Heart right ventricle (tissue), 16 donors: ENCODE results near the gene ARHGAP42. TPM values are rescaled to one million over a fixed set of nuclear protein-coding genes. Genes with fewer than 3 reads are reported as not detected.
A peak's percentile ranks its signal among the peaks of the same experiment; 100 is the strongest.

ENCODE experiments used
- ATAC-seq, 8 donors: fragments of 200-7000 bp; cut with Tn5 transposase; one replicate each; pipeline ENCODE4 v1.9.1; 2020; ENCODE audit warnings: mild to moderate bottlenecking in 8 of 8, moderate library complexity in 8 of 8, moderate number of reproducible peaks in 1 of 8
- DNase-seq, 2 donors: peaks; one replicate each; pipeline ENCODE4 v3.0.0-alpha.2; 2020
- H3K27ac ChIP-seq, 10 donors: fragments of 200-600 bp; sonication (generic) in 2 of 10; one replicate each; pipeline versions ENCODE4 v1.5.0 to v1.8.0; 2020 to 2022; ENCODE audit warnings: mild to moderate bottlenecking in 3 of 10
- H3K27me3 ChIP-seq, 7 donors: fragments of 200-600 bp; one replicate each; pipeline ENCODE4 v1.8.0; 2021 to 2022; ENCODE audit warnings: mild to moderate bottlenecking in 2 of 7
- H3K36me3 ChIP-seq, 9 donors: fragments of 200-600 bp; sonication (generic) in 1 of 9; one replicate each; pipeline versions ENCODE4 v1.5.0 to v1.8.0; 2020 to 2022; ENCODE audit warnings: mild to moderate bottlenecking in 2 of 9
- H3K4me1 ChIP-seq, 9 donors: fragments of 200-600 bp; sonication (generic) in 1 of 9; one replicate each; pipeline versions ENCODE4 v1.5.0 to v1.8.0; 2020 to 2022; ENCODE audit warnings: mild to moderate bottlenecking in 4 of 9
- H3K4me3 ChIP-seq, 10 donors: fragments of 200-600 bp; sonication (generic) in 2 of 10; one replicate each; pipeline versions ENCODE4 v1.5.0 to v1.8.0; 2020 to 2022; ENCODE audit warnings: mild to moderate bottlenecking in 7 of 10, moderate library complexity in 2 of 10
- H3K9me3 ChIP-seq, 11 donors: fragments of 200-600 bp in 10 of 11; sonication (generic) in 2 of 11; one replicate each; pipeline versions ENCODE4 v1.5.0 to v1.8.0; 2013 to 2022; ENCODE audit warnings: mild to moderate bottlenecking in 2 of 11, control low read depth in 1 of 11, moderate library complexity in 1 of 11
- CTCF ChIP-seq, 9 donors: fragments of 200-600 bp; sonication (generic) in 2 of 9; IDR thresholded peaks; one replicate each; pipeline versions ENCODE4 v1.5.0 to v1.8.0; 2021 to 2022; ENCODE audit warnings: antibody characterized with exemption in 9 of 9, mild to moderate bottlenecking in 5 of 9, moderate library complexity in 1 of 9
- WGBS, 2 donors: extraction: QIAGEN DNeasy Blood & Tissue Kit; methylation state at CpG; one replicate each; pipeline ENCODE4 v1.1.7; 2013; ENCODE audit warnings: inconsistent platforms in 1 of 2; 5-methylcytosine and 5-hydroxymethylcytosine counted together
- intact Hi-C, 10 donors: fragments of 100-400 bp; cut with DNase I; formaldehyde crosslinking; loops; one replicate each; pipeline versions ENCODE4 v1.11.1 to v1.14.2; 2022
- polyA plus RNA-seq, 2 donors: library from polyadenylated mRNA; stranded (reverse); fragments of 200-250 nt; gene quantifications; one replicate each; pipeline ENCODE4 v1.2.3, GENCODE V29; 2013
- total RNA-seq, 10 donors: library from RNA; stranded (reverse); fragmentation: NEBNext Ultra II Directional in 3 of 10; extraction: Animal tissue kit (Norgen Biotek cat#: 25700) in 3 of 10; gene quantifications; one replicate each; pipeline versions ENCODE4 v1.2.1 to v1.2.4, GENCODE V29; 2021 to 2023
- donor health status: Arrhythmogenic right ventricular cardiomyopathy.
- donor health status: ischemic (EF 13 %, LVEDD 7.1; RV severe dilation, severe dysfunction).
- donor health status: healthy with polysubstance abuse.
- donor health status: DM: no; HTN: yes; CAD: no.
- donor health status: DM: no; HTN: no; CAD: no.
- donor health status: ischemic (EF 25% LVEDD 6.9; RV normal size, moderate dysfunction).
- donor health status: ischemic (EF 25% LVEDD 5.7; RV mildly dilated, moderate dysfunction).
- donor health status: healthy.
- donor health status: DM: yes; HTN: yes; CAD: no.
- donor health status: Ischemic cardiomyopathy.
- donor health status: ischemic (EF 35%, LVEDD 5.7; RV mildly dilated, moderate dysfunction).
- donor health status: nonischemic (EF 11% LVEDD 7.7; RV severe dilation, severe dysfunction).
- donor health status: DM: yes; HTN: yes; CAD: no.
- donor health status: PGD.
- donor health status: ischemic (EF 29% LVEDD 5.4; RV normal size, mild dysfunction).
- donor health status: nonischemic (EF 23%, LVEDD 6.1; RV moderate dilation, normal function).

The ARHGAP42 gene
- total and polyA plus RNA-seq, 12 donors, result 3.9 to 13.1 (median 8.8) TPM

- Histone ChIP-seq H3K27ac (peak overlapping the region in 1 of 10 donors; percentile 23), H3K9me3 (no peaks in the 10 kb centered on the region), H3K4me1 (peaks cover 0 to 35% (median 23%) of the 10 kb centered on the region in 9 donors), H3K4me3 (no peak overlapping the region), H3K36me3 (peaks cover 0 to 7% (median 0%) of the 10 kb centered on the region in 9 donors), H3K27me3 (no peaks in the 10 kb centered on the region)
- intact Hi-C loops, result loop anchor here in 1 of 10 donors (5.0 kb wide), 1 partner anchor 50 kb away; no protein-coding TSS in a partner anchor
- TF ChIP-seq CTCF (IDR thresholded peaks at IDR 0.05), result no peak
- DNase-seq (no peak), ATAC-seq (peak in 2 of 8 donors; percentile 38 to 52)
- WGBS, 2 donors, result 19 to 24% methylated on average over 1 of the region's 1 CpG
These were observed 104.8 kb downstream of the ARHGAP42 start for GRCh38 chr11:100791860-100792259.

DNA sequence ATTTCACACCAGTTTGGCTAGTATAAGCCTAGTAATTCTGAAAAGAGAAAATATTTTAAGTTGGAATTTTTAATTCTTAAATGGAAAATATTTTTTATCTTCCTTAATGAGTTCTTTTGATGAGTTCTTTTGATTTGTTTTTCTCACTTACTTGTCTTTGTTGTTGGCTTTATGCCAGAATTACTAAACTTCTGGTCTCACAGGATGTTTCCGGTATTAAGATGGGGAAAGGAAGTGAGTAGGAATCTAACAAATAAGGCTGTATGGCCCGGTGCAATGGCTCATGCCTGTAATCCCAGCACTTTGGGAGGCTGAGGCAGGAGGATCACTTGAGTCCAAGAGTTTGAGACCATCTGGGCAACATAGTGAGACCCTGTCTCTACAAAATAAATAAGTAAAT is 106.4 kb downstream of the ARHGAP42 start:
- Histone ChIP-seq H3K4me1 (peaks cover 0 to 35% (median 23%) of the 10 kb centered on the region in 9 donors), H3K4me3 (no peak overlapping the region), H3K9me3 (no peaks in the 10 kb centered on the region), H3K36me3 (peaks cover 0 to 7% (median 0%) of the 10 kb centered on the region in 9 donors), H3K27ac (no peak overlapping the region), H3K27me3 (no peaks in the 10 kb centered on the region)
- WGBS, 2 donors, result 49 to 55% methylated on average over 2 of the region's 2 CpGs
- TF ChIP-seq CTCF (IDR thresholded peaks at IDR 0.05), result no peak
- DNase-seq (no peak), ATAC-seq (no peak)
- intact Hi-C loops, result loop anchor here in 1 of 10 donors (5.0 kb wide), 1 partner anchor 51 kb away; no protein-coding TSS in a partner anchor

GRCh38 chr11:100794446-100794845 is 107.4 kb downstream of the ARHGAP42 start:
- TF ChIP-seq CTCF (IDR thresholded peaks at IDR 0.05), result no peak
- Histone ChIP-seq H3K4me3 (no peak overlapping the region), H3K27me3 (no peaks in the 10 kb centered on the region), H3K27ac (no peak overlapping the region), H3K4me1 (peaks cover 0 to 29% (median 21%) of the 10 kb centered on the region in 9 donors), H3K36me3 (peaks cover 0 to 7% (median 0%) of the 10 kb centered on the region in 9 donors), H3K9me3 (no peaks in the 10 kb centered on the region)
- DNase-seq (no peak), ATAC-seq (no peak)
- intact Hi-C loops, result loop anchor here in 1 of 10 donors (5.0 kb wide), 1 partner anchor 52 kb away; no protein-coding TSS in a partner anchor
- WGBS, 2 donors, result 84 to 85% methylated on average over 2 of the region's 2 CpGs

DNA sequence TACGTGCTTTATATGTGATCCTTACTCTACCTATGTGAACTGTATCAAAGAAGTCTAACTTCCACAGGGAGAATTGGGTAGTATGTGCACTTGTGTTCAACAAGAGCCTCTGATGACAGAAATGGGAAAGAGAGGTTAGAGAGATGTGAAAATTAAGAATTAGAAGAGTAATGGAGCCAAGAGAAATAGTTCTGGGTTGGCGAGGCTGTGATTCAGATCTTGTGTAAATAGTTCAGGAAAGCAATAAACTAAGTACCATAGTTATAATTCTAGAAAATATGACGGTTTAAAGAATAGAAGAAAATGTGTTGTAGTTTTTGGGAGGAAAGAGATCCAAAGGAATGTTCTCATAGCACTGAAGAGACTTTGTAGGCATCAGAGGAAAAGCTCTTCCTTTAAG is 112.4 kb downstream of the ARHGAP42 start:
- Histone ChIP-seq H3K4me3 (no peak overlapping the region), H3K27ac (no peak overlapping the region), H3K9me3 (no peaks in the 10 kb centered on the region), H3K36me3 (peaks cover 0 to 7% (median 0%) of the 10 kb centered on the region in 9 donors), H3K4me1 (no peaks in the 10 kb centered on the region), H3K27me3 (no peaks in the 10 kb centered on the region)
- DNase-seq, result no peak
- TF ChIP-seq CTCF (IDR thresholded peaks at IDR 0.05), result no peak
- intact Hi-C loops, result no loop called here
- 95 to 98% methylated on average over 3 of the region's 3 CpGs for WGBS, 2 donors
- ATAC-seq, result no peak
